NCI-H1048 (cell line): Measurements from ENCODE around the gene MYO16.

Experiments used
- DNase-seq: peaks from one replicate; lab custom pipeline; 2025; lab: John Stamatoyannopoulos, UW

MYO16 gene

DNA sequence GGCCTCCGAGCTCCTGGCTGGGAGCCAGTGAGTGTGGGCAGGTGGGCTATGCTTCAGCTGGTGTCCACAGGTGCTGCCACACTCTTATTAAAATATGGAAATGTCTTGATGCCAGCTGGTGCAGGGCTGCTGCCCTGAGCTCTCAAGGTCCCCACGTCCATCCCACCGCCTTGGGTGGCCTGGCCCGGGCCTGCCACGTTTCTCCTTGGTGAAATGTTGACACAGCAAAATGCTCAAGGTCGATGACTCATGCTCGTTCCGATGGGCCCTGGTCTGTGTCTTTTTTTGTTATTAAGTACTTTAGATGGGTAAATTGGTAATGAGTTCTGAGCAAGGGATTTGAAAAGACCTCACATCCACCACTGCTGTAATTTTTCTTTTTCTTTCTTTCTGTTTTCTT, 524.7 kb downstream of the MYO16 start:
- no peak for DNase-seq

DNA sequence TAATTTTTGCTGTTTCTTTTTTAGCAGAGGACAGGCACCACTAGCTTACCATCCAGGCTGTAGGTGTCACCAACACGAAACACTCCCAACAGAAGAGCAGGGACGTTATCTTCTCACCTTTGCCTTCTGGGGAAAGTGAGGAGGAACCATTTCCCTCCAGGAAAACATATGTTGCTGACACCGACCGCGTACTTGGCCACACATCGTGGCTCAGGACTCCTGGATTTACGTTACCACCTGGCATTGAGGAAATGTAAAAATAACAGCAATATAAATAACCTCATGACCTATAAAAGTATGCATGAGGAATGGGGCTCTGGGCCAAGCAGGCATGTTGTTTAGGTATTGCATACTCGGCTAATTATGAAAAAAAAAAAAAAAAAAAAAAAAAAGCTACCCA, 525.1 kb downstream of the MYO16 start:
- no peak for DNase-seq

GRCh38 chr13:109154966-109155761, 525.8 kb downstream of the MYO16 start:
- DNase-seq, result no peak

- DNase-seq, result no peak
These were observed 526.9 kb downstream of the MYO16 start for GRCh38 chr13:109156181-109156935.

GRCh38 chr13:109157275-109157674, 527.9 kb downstream of the MYO16 start:
- no peak for DNase-seq

DNA sequence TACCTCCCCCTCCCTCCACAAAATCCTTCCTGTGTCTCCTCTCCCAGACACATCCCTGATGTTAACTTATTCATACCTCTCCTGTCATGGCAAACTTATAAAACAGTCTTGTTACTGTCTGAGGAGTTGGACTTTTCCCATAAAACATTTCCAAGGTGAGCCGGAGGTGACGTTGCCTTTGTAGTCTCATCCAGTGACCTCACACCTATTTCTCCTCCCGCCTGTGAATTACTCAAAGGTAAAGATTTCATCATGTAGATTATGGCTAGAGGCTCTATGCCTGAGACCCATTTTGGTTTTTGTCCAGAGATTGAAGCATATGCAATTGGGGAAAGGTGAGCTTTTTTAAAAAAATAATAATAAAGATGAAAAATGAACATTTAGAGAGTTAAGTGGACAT, 529.0 kb downstream of the MYO16 start:
- DNase-seq, result no peak

DNA sequence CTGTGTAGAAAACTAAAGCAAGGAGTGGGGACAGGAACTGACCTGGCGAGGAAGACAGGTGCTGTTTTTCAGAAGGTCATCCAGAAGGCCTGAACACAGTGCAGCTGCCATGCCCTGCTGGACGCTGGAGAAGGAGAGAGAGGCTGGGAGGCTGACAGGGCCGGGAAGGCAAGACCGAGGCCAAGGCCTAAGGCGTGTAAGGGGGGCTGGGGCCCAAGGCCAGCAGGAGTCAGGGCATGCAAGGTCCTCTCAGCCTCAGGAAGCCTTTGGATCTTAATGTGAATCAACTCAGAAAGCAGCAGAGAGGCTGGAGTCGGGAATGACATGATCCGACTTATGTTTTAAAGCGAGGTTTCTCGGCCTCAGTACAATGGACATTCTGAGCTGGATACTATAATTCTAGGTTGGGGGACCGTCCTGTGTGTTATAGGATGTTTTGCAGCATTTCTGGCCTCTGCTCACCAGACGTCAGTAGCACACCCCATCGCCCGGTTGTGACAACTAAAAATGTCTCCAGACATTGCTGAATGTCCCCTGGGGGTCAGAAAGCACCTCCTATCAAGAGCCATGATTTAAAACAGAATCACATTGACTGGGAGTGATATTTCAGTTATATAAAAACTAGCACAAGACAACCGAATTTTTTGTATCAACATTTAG, 530.4 kb downstream of the MYO16 start:
- DNase-seq, result no peak

DNA sequence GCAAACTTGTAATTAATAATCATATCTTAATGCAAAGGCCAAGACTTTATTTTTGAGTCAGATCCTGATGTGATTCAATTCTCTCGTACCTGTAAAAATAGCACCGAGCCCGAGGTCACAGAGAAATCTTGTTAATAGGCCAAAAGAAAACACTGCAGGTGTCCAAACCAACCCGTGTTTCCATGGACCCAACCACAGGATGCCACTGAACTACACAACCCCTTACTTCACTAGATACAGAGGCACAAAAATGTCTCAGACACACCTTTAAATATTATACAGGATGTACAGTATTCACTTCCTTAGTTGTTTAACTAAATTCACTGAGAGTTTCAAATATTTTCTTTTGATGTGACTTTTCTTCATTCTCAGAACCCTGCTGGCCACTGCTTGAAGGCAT, 530.9 kb downstream of the MYO16 start:
- no peak for DNase-seq

DNA sequence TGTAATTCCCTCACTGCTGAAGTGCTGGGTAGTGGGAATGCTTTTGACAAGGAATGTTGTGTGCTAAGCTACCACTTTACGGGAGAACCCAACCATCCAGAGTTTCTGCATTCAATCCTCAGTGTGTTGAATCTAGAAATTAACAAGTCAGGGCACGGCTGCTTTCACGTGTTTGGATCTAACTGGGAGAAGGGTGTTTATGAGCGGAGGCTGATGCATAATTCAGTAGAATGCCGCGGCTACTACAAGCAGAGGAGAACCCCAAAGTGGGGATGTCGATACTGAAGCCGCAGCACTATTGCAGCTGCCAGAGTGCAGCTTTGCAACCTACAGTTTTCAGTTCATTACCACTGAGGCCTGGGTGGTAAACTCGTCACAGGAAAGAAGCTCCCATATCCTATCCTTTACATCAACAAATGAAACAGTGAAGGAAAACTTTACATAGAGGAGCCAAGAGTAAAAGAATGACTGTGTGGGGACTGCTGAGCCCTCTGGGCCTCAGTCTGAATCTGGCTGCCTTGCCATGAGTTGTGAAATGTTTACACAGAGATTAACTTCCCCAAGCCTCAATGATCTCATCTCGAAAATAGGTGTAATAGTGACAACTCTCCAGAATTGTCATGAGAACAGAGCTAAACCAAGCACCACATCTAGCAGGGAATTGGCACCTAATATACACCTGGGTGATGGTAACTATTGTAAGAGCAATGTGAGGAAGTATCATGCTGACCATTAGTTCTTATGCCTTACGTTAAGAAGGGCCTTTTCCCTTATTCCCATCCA, 531.7 kb downstream of the MYO16 start:
- no peak for DNase-seq

GRCh38 chr13:109162248-109163036, 533.0 kb downstream of the MYO16 start:
- no peak for DNase-seq

GRCh38 chr13:109163037-109163379, 533.6 kb downstream of the MYO16 start:
- DNase-seq, result no peak

DNA sequence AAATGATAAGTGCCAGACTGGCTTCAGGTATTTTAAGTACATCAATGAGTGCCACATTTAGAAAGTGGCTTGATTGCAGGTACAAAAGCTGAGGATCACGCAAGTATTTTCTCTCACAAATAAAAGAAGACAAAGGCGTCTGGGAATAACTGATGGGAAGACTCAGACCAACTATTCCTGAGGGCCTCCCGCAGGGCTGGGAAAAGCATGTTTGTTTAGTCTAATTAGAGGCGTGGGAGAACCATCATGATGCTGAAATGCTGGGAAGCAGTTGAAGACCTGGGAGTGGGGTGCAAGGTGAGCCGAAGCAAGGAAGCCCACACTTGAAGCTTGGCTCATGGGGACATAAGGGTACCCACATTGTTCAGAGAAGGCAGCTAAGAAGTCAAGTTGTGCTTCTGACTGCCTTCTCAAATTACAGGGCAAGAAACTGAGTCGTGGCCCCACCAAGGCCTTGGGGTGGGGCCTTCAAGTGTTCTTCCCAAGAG, 536.0 kb downstream of the MYO16 start:
- DNase-seq, result no peak

GRCh38 chr13:109166804-109167203, 537.4 kb downstream of the MYO16 start:
- no peak for DNase-seq

DNA sequence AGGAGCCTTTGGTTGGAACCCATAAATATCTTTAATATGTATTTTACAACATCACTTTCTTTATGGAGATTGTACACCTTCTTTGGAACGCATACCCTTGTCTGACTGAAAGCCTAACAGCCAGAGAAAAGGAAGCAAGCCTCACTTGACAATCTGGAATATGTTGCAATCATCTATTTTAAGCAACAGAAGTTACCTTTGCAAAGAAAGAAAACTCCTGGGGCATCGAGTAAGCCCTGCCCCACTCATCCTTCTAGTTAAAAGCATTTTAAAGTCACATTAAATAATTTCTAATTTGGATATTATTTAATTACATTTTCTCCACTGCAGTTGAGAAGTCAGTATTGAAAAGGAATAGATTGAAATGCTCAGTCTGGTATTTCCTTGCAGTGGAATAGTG, 542.7 kb downstream of the MYO16 start:
- no peak for DNase-seq

- no peak for DNase-seq
These were observed 546.3 kb downstream of the MYO16 start for GRCh38 chr13:109175666-109176065.

DNA sequence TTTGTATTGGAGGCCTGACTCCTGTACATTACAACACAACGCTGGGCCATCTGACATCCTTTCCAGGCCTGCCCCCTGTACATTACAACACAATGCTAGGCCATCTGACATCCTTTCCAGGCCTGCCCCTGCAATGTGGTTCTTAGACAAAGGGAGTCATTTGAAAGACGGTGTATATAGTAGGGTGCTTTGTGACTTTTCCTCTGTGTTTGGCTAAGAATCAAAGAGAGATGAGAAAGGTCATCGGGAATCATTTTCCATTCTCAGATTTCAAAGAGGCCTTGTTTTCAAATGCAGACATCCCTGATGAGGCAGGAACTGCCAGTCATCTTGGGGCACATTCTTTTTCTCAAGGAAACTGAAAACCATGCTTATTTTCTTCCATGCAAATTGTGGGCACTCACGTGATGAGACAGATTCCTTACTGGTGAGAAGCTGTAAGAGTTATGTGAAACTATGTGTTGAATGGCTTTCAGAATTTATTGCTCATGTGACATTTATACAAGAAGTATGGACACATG, 551.6 kb downstream of the MYO16 start:
- peak; percentile 13 for DNase-seq

DNA sequence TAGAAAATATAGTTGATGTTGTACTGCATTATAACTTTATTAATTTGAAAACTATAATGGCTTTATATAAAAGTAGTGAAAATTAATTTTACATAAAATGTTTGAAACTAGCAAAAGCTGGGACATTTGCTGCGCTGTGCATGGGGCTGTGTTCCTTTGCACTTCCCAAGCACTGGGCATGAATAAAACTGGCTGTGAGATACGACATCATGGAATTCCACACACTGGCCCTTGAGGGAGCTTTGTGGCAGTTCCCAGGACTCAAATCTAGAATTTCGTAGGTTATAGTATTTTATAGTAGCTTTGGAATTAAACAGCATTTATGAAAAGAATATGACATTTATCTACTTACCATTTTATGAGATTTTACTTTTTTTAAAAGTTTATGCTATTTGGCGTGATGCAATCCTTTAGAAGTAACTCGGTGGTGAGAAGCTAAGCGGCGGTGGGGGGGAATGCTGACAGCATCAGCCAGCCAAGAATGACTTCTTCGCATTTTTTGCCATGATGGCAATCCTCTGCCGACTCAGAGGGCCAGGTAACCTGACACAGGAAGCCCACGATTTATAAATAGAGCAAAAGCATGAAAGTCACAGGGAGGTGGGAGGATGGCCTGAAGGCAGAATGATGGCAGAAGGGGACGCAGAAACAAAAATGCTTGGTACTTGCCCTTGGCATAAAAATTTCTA, 553.5 kb downstream of the MYO16 start:
- no peak for DNase-seq

DNA sequence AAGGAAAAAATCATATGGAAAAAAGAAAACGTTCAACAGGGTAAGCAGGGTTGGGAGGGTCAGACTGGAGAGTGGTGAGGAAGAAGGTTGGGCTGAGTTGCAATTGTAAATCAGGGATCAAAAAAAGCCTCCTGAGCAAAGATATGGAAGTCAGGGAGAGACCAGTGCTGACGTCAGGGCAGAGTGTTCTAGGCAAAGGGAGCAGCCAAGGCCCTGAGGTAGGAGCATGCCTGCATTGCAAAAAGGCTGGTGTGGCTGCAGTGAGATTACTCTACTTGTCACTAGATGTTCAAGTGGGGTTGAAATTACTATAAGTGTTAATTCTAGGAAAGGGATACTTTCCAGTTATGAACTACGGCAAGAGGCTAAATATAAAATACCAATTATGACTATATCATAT, 562.0 kb downstream of the MYO16 start:
- no peak for DNase-seq

DNA sequence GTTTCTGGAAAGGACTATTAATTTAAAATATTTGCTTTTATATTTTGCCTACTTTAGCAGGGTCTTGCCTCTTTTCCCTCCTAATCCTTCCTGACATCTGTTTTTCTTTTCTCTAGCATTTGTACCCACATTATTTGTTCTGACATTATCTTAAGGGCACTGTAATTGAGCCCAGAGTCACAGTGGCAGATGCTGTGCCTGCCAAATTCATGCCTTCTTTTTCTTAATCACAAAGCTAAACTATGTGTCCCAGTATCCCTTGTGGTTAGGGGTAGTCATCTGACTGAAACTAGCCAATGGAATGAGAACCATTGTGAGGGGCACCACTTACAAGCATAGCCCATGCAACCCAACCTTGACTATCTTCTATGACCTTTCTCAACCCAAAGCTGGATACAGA, 562.9 kb downstream of the MYO16 start:
- no peak for DNase-seq

DNA sequence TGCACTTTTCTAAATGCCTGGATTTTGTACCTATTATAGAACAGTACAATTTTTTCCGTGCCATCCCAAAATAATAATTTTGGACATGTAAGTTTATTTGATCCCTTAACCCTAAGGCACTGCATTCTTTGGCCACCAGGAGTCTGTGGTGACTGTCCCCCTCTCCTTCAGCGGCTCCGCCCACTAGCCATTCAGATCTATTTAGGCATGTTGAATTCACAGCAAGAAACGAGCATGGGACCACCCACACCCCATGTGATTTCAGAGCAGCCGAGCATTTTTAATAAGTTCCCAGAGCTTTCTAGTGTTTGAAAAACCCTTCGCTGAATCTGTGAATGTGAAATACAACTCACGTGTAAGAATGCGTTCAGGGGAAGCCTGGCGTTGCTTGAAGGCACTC, 567.5 kb downstream of the MYO16 start:
- no peak for DNase-seq

- DNase-seq, result no peak
These were observed 569.2 kb downstream of the MYO16 start for GRCh38 chr13:109198585-109198984.
